Neural progenitor cell (in vitro differentiated cells): Measurements from ENCODE around the gene CHST3.

Source experiments
- EZH2 ChIP-seq: fragments of 200-600 bp; sonication (generic); IDR thresholded peaks from 2 replicates; pipeline ENCODE4 v1.6.1; 2017; ENCODE audit warnings: antibody characterized with exemption, mild to moderate bottlenecking, moderate library complexity
- EZH2phosphoT487 ChIP-seq: fragments of 200-600 bp; sonication (generic); IDR thresholded peaks from 2 replicates; pipeline ENCODE4 v1.6.1; 2017; ENCODE audit warnings: antibody characterized with exemption
- TF ChIP-seq, protein P1 (sequence below): fragments of 200-600 bp; sonication (generic); IDR thresholded peaks from 2 replicates; pipeline ENCODE4 v1.5.1; 2017; ENCODE audit warnings: antibody characterized with exemption, mild to moderate bottlenecking

DNA sequence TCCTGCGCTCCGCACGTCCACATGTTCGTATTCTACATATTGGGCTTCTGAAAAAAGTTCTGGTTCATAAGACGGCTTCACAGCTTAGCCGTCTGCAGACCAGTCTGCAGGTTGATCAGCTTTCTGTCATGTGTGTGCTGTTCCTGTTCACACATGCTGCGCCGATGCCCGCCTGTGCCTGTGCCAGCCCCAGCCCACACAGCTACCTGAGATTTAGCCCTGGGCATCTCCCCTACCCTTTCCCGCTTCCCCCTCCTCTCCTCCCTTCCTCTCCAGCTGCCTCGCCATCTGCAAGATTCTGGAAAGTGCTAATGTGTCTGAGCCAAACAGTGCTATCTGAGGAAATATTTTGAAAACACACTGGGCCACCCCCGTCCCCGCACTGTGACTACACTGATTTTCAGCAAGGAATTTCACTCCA, 7.1 kb downstream of the CHST3 start:
- TF ChIP-seq, protein P1, sequence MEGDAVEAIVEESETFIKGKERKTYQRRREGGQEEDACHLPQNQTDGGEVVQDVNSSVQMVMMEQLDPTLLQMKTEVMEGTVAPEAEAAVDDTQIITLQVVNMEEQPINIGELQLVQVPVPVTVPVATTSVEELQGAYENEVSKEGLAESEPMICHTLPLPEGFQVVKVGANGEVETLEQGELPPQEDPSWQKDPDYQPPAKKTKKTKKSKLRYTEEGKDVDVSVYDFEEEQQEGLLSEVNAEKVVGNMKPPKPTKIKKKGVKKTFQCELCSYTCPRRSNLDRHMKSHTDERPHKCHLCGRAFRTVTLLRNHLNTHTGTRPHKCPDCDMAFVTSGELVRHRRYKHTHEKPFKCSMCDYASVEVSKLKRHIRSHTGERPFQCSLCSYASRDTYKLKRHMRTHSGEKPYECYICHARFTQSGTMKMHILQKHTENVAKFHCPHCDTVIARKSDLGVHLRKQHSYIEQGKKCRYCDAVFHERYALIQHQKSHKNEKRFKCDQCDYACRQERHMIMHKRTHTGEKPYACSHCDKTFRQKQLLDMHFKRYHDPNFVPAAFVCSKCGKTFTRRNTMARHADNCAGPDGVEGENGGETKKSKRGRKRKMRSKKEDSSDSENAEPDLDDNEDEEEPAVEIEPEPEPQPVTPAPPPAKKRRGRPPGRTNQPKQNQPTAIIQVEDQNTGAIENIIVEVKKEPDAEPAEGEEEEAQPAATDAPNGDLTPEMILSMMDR, result no peak
- TF ChIP-seq EZH2 (no peak), EZH2phosphoT487 (no peak)
